ENCODE results near the gene MYF6. TPM values are rescaled to one million over a fixed set of nuclear protein-coding genes. Genes with fewer than 3 reads are reported as not detected.

MYF6 gene
- total RNA-seq, 1 experiment from 2014 or later, result not detected

- H3K79me2 ChIP-seq (ENCODE audit: insufficient read depth, low read length), result no peaks in the 10 kb centered on the region
- H3K36me3 ChIP-seq (ENCODE audit: control insufficient read depth in 1 of 2, insufficient read depth in 2 of 2, low read length in 2 of 2), result no peaks in the 10 kb centered on the region
- CTCF ChIA-PET, result no interaction called here
- intact Hi-C loops (cut with micrococcal nuclease), result no loop called here
- H3K27me3 ChIP-seq (ENCODE audit: insufficient read depth, low read length), result 0 out of 2 replicates have a peak, but pooled peaks cover 6% of the 10 kb centered on the region
- TF ChIP-seq CTCF (IDR thresholded peaks at IDR 0.05 in 2 of 3, conservative IDR thresholded peaks at IDR 0.05 in 1 of 3; ENCODE audit: borderline replicate concordance in 1 of 3, insufficient read depth in 1 of 3, low read depth in 2 of 3, low read length in 2 of 3) (no peak), FOSL1 (IDR thresholded peaks at IDR 0.05; ENCODE audit: low read depth) (peak; percentile 27; the same call in 1 of the 2 replicates)
- H3K4me3 ChIP-seq (replicated peaks in 1 of 2; ENCODE audit: low read depth in 1 of 2, low read length in 2 of 2), result no peak overlapping the region
- ATAC-seq (no peak), DNase-seq (ENCODE audit: low read depth, low spot score) (no peak)
- no peak overlapping the region for H3K9ac ChIP-seq (ENCODE audit: low read length)
- no peaks in the 10 kb centered on the region for H3K9me3 ChIP-seq (ENCODE audit: control insufficient read depth in 1 of 2, insufficient read depth in 1 of 2, low read depth in 1 of 2, low read length in 2 of 2)
- peak overlapping the region; percentile 50 for H3K4me2 ChIP-seq (ENCODE audit: low read length)
- RAD21 ChIA-PET (ENCODE audit: low non-redundant PET in 1 of 2, low total read pairs in 2 of 2, uncharacterized antibody in 2 of 2, unreplicated experiment in 2 of 2), result no interaction called here
- peak overlapping the region; percentile 67 for H2AFZ ChIP-seq (ENCODE audit: low read depth, low read length, poor library complexity, severe bottlenecking)
- POLR2A ChIA-PET, result no interaction called here
- no peak overlapping the region for H3K27ac ChIP-seq (ENCODE audit: low read depth, low read length)
- no peaks in the 10 kb centered on the region for H4K20me1 ChIP-seq (ENCODE audit: insufficient read depth)
- no peaks in the 10 kb centered on the region for H3K9me2 ChIP-seq (ENCODE audit: insufficient read depth)
- peaks cover 0 to 11% of the 10 kb centered on the region in 2 experiments; a peak in 2 of 4 replicates for H3K4me1 ChIP-seq (ENCODE audit: control insufficient read depth in 1 of 2, insufficient read depth in 2 of 2, low read length in 2 of 2)
- no TSS peak for BruUV-seq (replicated peaks)
Observed at GRCh38 chr12:80702889-80703805, 4.3 kb upstream of the MYF6 start.

GRCh38 chr12:80704420-80704819 is 3.0 kb upstream of the MYF6 start:
- Histone ChIP-seq H3K9ac (ENCODE audit: low read length) (no peak overlapping the region), H3K4me1 (ENCODE audit: control insufficient read depth in 1 of 2, insufficient read depth in 2 of 2, low read length in 2 of 2) (peaks cover 0 to 11% of the 10 kb centered on the region in 2 experiments; a peak in 2 of 4 replicates), H3K27ac (ENCODE audit: low read depth, low read length) (no peak overlapping the region), H4K20me1 (ENCODE audit: insufficient read depth) (no peaks in the 10 kb centered on the region), H3K9me2 (ENCODE audit: insufficient read depth) (no peaks in the 10 kb centered on the region), H3K36me3 (ENCODE audit: control insufficient read depth in 1 of 2, insufficient read depth in 2 of 2, low read length in 2 of 2) (no peaks in the 10 kb centered on the region), H3K4me3 (replicated peaks in 1 of 2; ENCODE audit: low read depth in 1 of 2, low read length in 2 of 2) (no peak overlapping the region), H3K4me2 (ENCODE audit: low read length) (no peak overlapping the region), H2AFZ (ENCODE audit: low read depth, low read length, poor library complexity, severe bottlenecking) (no peak overlapping the region), H3K9me3 (ENCODE audit: control insufficient read depth in 1 of 2, insufficient read depth in 1 of 2, low read depth in 1 of 2, low read length in 2 of 2) (no peaks in the 10 kb centered on the region), H3K79me2 (ENCODE audit: insufficient read depth, low read length) (no peaks in the 10 kb centered on the region), H3K27me3 (ENCODE audit: insufficient read depth, low read length) (no peaks in the 10 kb centered on the region)
- RAD21 ChIA-PET (ENCODE audit: low non-redundant PET in 1 of 2, low total read pairs in 2 of 2, uncharacterized antibody in 2 of 2, unreplicated experiment in 2 of 2), result no interaction called here
- TF ChIP-seq EZH2phosphoT487 (IDR thresholded peaks at IDR 0.05; ENCODE audit: borderline replicate concordance) (no peak), SIN3A (IDR thresholded peaks at IDR 0.05; ENCODE audit: low read depth) (no peak)
- POLR2A ChIA-PET, result no interaction called here
- DNase-seq (ENCODE audit: low read depth, low spot score), result no peak
- CTCF ChIA-PET, result no interaction called here
- intact Hi-C loops (cut with micrococcal nuclease), result no loop called here
- BruUV-seq (replicated peaks), result no TSS peak
- no peak for ATAC-seq
